T-helper 2 cell treated with Interferon-gamma antibody and Interleukin-4, amounts not matched to agents 5 μg/mL and 100 μg/mL, for 36 hours (primary cell): ENCODE results near the gene RNF34.

Source experiments
- DNase-seq: peaks from one replicate; pipeline ENCODE4 v3.0.0; 2021; ENCODE audit warnings: low spot score
- H3K27ac Mint-ChIP-seq: one replicate; pipeline ENCODE4 v1.8.0; 2021; ENCODE audit warnings: mild to moderate bottlenecking, mixed read lengths
- H3K27me3 Mint-ChIP-seq: one replicate; pipeline ENCODE4 v1.8.0; 2021; ENCODE audit warnings: low read depth, mixed read lengths
- H3K36me3 Mint-ChIP-seq: one replicate; pipeline ENCODE4 v1.8.0; 2021; ENCODE audit warnings: low read depth, mixed read lengths
- H3K4me1 Mint-ChIP-seq: one replicate; pipeline ENCODE4 v1.8.0; 2021; ENCODE audit warnings: low read depth, mixed read lengths
- H3K4me3 Mint-ChIP-seq: one replicate; pipeline ENCODE4 v1.8.0; 2022; ENCODE audit warnings: mild to moderate bottlenecking, moderate library complexity, mixed read lengths
- H3K9me3 Mint-ChIP-seq: one replicate; pipeline ENCODE4 v1.8.0; 2021; ENCODE audit warnings: mixed read lengths

Gene RNF34

DNA sequence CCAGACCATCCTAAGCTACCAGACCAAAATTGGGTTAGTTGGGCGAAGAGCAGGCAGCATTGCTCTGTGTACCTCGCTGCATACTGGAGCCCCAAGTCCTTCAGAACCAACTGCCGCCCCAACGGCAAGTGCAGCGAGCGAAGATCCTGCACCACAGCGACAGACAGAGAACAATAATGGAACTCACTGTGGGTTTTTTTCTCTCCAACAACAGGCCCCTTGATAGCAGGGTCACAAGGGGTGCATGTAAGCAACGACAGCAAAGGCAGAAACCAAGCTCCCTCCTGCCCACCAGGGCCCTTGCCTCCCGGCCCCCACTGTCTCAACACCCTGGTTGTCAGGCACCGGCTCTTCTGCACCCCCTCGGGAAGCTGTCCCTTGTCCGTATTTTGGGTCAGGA is 39.0 kb downstream of the RNF34 start:
- H3K27me3 Mint-ChIP-seq, result no peaks in the 10 kb centered on the region
- H3K36me3 Mint-ChIP-seq, result peaks cover 64% of the 10 kb centered on the region
- DNase-seq, result no peak
- H3K4me3 Mint-ChIP-seq, result no peak overlapping the region
- peaks cover 14% of the 10 kb centered on the region for H3K9me3 Mint-ChIP-seq
- no peak overlapping the region for H3K27ac Mint-ChIP-seq
- peaks cover 2% of the 10 kb centered on the region for H3K4me1 Mint-ChIP-seq

DNA sequence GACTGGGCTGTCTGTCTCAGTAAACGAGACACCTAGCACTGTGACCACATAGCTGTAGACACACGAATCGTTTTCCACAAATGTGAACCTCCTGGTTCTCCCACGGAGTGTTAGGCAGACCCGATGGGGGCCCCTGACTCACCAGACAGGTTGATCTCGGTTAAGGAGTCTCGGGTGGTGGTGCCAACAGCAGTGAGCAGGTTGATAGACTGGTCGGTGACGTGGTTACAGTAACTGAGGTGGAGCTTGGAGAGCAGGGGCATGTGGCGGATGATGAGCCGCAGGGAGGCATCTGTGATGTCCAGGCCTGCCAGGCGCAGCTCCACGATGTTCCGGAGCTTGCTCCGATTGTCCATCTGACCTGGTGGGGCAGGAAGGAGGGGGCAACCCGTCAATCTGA is 39.8 kb downstream of the RNF34 start:
- no peak overlapping the region for H3K27ac Mint-ChIP-seq
- no peaks in the 10 kb centered on the region for H3K27me3 Mint-ChIP-seq
- peaks cover 66% of the 10 kb centered on the region for H3K36me3 Mint-ChIP-seq
- H3K9me3 Mint-ChIP-seq, result peaks cover 14% of the 10 kb centered on the region
- H3K4me3 Mint-ChIP-seq, result no peak overlapping the region
- no peak for DNase-seq
- peaks cover 2% of the 10 kb centered on the region for H3K4me1 Mint-ChIP-seq

DNA sequence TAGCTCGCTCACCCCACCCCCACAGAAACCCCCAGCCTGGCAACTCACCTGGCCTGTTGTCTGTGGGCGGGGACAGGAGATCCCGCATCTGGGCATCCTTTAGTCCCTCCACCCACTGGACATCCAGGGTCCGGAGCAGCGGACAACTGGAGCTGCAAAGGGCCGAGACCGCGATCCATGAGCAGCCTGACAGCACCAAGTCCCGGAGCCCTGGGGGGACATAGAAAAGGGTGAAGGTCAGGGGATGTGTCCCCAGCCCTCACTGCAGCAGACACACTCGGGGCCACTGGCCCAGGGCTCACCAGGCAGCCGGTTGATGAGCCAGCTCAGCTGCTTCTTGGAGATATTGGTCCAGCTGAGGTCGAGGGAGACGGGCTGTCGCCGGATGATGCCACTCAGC is 40.9 kb downstream of the RNF34 start:
- no peaks in the 10 kb centered on the region for H3K27me3 Mint-ChIP-seq
- no peak for DNase-seq
- H3K4me3 Mint-ChIP-seq, result no peak overlapping the region
- peaks cover 12% of the 10 kb centered on the region for H3K9me3 Mint-ChIP-seq
- H3K36me3 Mint-ChIP-seq, result peaks cover 57% of the 10 kb centered on the region
- no peak overlapping the region for H3K27ac Mint-ChIP-seq
- H3K4me1 Mint-ChIP-seq, result peaks cover 2% of the 10 kb centered on the region

DNA sequence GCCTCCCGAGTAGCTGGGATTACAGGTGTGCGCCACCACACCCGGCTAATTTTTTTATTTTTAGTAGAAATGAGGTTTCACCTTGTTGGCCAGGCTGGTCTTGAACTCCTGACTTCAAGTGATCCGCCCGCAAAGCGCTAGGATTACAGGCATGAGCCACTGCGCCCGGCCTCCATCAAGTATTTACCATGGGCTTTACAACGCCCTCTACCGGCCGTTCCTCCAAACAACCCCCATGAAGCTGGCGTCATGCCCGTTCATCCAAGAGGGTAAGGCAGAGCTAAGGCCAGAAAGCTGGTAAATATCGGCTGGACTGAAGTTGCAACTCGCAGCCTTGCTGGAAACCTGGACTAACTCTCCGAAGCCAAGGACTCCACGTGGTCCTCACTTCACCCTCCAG is 41.6 kb downstream of the RNF34 start:
- no peak overlapping the region for H3K4me3 Mint-ChIP-seq
- no peak overlapping the region for H3K27ac Mint-ChIP-seq
- no peak for DNase-seq

DNA sequence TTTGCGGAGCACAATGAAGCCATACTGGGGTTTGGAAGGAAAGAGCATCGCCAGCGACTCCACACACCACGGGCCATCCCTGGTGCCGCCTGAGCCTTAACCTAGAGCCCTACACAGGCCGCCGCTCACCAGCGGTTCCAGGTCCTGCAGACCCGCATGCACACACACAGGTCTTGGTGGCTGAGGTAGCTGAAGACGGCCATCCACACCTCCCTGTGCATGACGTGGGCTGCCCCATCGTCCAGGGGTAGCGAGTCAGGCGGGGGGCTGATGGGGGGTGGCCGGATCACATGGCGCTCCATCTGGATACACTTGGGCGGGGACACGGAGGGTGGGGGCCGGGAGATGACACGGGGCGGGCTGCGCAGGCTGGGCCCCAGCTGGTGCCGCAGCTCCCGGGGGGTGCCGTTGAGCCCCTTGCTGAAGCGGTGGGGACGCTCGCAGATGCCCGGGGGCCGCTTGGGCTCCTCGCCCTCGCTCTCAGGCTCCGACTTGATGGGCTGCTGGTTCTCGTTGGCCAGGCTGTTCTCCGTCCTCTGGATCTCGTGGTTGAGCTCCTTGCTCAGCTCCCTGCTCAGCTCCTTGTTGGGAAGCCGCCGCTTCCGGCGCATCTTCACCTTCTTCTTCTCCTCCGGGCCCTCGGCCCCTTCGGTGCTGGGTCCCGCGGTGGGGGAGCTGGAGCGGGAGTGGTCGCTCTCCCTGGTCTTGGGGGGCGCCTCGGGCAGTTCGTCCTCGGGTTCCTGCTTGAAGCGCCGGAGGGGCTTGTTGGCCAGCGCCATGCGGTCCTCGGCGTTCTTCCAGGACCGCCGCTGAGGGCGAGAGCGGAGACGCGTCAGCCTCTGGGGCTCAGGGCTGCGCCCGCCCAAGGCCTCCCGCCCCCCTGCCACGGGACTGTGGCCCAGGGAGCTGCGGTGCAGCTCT is 42.4 kb downstream of the RNF34 start:
- DNase-seq, result no peak
- Mint-ChIP-seq H3K4me3 (no peak overlapping the region), H3K27ac (no peak overlapping the region), H3K9me3 (no peaks in the 10 kb centered on the region), H3K4me1 (peaks cover 2% of the 10 kb centered on the region), H3K27me3 (no peaks in the 10 kb centered on the region), H3K36me3 (peaks cover 42% of the 10 kb centered on the region)

More for the DNA sequence above, 41.6 kb downstream of the RNF34 start:
- H3K27me3 Mint-ChIP-seq, result no peaks in the 10 kb centered on the region
- peaks cover 50% of the 10 kb centered on the region for H3K36me3 Mint-ChIP-seq
- H3K9me3 Mint-ChIP-seq, result peaks cover 7% of the 10 kb centered on the region
- H3K4me1 Mint-ChIP-seq, result peaks cover 2% of the 10 kb centered on the region

DNA sequence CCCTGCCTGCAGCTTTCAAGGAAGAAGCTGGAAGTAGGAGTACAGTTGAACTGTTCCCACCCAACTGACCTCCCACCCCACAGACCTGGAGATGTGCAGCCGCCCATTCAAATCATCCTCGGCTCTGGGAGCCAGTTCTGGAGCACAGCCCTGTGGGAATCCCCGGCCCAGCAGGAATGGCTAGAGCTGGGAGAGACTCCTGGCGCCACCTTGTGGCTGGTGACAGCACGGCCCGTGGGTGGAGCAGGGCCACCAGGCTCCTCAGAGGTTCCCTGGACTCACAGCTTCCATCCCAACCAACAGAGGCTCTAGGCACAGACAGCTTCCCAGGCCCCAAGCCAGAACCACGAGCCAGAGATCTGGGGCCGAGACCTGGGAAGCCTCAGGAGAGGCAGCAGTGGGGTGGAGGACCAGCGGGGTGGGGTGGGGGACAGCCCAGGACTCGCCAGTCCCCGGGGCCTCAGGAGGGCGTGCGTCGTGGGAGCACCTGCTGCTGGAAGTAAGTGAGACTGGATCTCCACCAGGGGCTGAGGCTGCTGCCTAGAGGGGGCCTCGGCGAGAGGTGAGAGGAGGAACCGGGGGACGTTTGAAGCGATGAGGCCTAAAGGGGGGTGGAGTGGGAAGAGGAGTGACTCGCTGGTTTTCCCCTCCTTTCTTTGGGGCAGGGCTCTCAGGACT is 43.4 kb downstream of the RNF34 start:
- Mint-ChIP-seq H3K4me1 (peaks cover 2% of the 10 kb centered on the region), H3K9me3 (no peaks in the 10 kb centered on the region), H3K36me3 (peaks cover 36% of the 10 kb centered on the region), H3K27ac (peak overlapping the region; percentile 36), H3K27me3 (no peaks in the 10 kb centered on the region), H3K4me3 (no peak overlapping the region)
- DNase-seq, result peak; percentile 55

DNA sequence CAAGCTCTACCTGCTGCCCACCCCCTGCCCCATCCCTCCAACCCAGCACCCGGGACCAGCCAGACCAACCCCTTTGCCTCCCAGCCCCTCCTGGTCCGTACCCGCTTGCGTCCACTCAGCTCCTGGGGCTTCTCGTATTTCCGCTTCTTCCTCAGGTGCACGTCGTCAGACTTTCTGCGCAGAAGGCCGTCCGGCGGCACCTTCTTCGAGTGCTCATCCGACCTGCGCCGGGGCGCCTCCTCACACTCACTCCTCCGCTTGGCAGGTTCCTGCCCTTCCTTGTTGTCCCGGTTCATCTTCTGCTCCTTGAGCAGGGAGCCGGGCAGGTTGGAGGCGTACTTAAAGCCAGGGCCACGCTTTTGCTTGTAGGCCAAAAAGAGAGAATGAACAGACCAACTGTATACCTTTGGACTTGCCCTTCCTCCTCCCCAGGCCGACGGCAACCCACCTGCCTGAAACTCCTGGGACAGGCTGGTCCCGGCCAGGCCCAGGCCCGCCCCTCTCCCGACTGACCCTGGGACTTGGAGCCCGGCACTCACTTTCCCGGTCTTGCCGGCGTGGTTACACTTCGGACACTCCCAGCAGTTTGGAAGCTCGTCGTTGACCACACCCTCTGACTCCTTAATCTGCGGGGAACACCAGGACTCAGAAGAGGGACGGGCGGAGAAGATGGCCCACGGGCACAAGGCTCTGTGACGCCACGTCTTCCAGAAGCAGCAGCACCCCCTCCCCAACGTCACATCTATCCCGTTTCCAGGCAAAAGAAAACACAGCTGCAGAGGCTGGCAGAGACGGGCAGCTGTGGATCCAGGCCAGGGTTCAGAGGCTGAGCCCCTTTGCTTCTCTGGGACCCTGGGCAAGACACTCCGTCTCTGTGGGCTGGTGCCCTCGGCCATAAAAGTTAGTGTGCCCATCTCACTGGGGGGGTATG is 44.3 kb downstream of the RNF34 start:
- DNase-seq, result no peak
- peaks cover 36% of the 10 kb centered on the region for H3K36me3 Mint-ChIP-seq
- H3K4me3 Mint-ChIP-seq, result no peak overlapping the region
- no peak overlapping the region for H3K27ac Mint-ChIP-seq
- H3K27me3 Mint-ChIP-seq, result no peaks in the 10 kb centered on the region
- H3K4me1 Mint-ChIP-seq, result peaks cover 2% of the 10 kb centered on the region
- no peaks in the 10 kb centered on the region for H3K9me3 Mint-ChIP-seq

DNA sequence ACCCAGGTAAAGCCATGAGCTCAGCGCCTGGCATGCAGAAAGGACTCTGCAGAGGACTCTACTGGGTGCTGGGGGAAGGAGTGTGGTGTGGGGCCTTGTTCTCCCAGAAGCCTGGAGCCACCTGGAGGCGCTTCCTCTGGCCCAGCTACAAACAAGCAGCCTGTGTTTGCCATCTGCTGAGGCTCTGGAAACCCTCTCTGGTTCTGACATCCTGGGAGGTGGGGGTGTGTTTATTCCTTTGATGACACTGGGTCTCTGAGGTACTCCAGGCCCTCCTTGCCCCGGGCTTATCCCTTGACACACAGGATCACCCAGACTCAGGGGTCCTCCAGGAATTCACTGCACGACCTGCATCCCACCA is 44.9 kb downstream of the RNF34 start:
- Mint-ChIP-seq H3K9me3 (no peaks in the 10 kb centered on the region), H3K27me3 (no peaks in the 10 kb centered on the region), H3K4me3 (no peak overlapping the region), H3K4me1 (peaks cover 2% of the 10 kb centered on the region), H3K27ac (peak overlapping the region; percentile 41), H3K36me3 (peaks cover 34% of the 10 kb centered on the region)
- DNase-seq, result no peak

DNA sequence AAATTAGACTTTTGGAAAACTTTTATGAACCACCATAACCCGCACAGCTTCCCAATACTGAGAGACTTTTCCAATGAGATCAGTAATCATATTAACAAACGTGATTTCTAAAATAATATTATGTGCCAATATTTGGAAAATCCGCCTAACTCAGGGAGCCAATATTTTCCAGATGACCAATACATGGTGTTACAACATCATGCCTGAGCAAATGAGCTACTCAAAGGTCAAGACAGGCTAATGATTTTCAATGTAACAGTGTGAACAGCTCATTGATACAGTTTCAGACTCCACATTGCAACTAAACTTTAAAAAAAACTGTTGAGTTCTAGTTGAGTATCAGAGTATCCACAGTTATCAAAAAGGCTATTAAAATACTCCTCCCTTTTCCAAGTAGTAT is 46.8 kb downstream of the RNF34 start:
- no peak for DNase-seq
- peaks cover 20% of the 10 kb centered on the region for H3K36me3 Mint-ChIP-seq
- peaks cover 4% of the 10 kb centered on the region for H3K4me1 Mint-ChIP-seq
- no peak overlapping the region for H3K27ac Mint-ChIP-seq
- H3K4me3 Mint-ChIP-seq, result no peak overlapping the region
- no peaks in the 10 kb centered on the region for H3K27me3 Mint-ChIP-seq
- H3K9me3 Mint-ChIP-seq, result no peaks in the 10 kb centered on the region

DNA sequence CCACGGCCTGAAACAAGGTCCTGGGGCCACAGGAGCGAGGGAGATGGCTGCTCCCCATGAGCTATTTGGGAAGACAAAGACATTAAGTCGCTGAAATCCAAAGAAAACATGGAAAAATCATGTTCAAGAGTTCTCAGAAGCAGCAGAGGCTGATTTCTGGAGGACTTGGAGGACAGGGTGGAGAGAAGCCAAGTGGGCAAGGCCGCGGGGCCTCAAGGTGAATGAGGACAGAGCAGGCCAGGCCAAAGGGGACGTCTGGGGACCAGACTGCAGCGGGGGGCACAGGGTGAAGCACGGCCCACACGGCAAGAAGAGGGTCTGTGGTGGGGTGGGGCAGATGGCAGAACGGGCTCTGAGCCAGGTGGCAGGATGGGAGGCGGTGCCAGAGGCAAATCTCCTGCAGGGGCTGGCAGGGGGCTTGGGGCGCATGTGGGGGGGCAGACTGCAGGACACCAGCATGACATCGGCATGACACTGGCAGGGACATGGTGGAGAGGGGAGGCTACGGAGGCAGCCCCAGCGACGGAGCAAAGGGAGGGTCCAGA is 48.9 kb downstream of the RNF34 start:
- H3K27ac Mint-ChIP-seq, result no peak overlapping the region
- no peaks in the 10 kb centered on the region for H3K27me3 Mint-ChIP-seq
- peaks cover 16% of the 10 kb centered on the region for H3K36me3 Mint-ChIP-seq
- no peak overlapping the region for H3K4me3 Mint-ChIP-seq
- H3K9me3 Mint-ChIP-seq, result no peaks in the 10 kb centered on the region
- peaks cover 5% of the 10 kb centered on the region for H3K4me1 Mint-ChIP-seq
- no peak for DNase-seq

DNA sequence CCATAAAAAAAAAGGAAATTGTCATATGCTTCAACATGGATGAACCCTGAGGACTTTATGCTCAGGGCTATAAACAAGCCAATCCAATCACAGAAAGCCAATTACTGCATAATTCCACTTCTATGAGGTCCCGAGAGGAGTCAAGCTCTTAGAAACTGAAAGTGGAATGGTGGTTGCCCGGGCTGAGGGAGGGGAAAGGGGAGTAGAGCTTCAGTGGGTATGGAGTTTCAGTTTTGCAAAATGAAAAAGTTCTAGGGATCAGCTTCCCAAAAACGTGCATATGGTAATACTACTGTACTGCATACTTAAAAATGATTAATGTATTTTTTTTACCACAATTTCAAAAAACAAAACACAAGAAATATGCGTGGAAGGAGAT is 52.0 kb downstream of the RNF34 start:
- Mint-ChIP-seq H3K4me3 (no peak overlapping the region), H3K9me3 (no peaks in the 10 kb centered on the region), H3K36me3 (peaks cover 9% of the 10 kb centered on the region), H3K4me1 (peaks cover 12% of the 10 kb centered on the region), H3K27ac (peak overlapping the region; percentile 38), H3K27me3 (no peaks in the 10 kb centered on the region)
- DNase-seq, result no peak

DNA sequence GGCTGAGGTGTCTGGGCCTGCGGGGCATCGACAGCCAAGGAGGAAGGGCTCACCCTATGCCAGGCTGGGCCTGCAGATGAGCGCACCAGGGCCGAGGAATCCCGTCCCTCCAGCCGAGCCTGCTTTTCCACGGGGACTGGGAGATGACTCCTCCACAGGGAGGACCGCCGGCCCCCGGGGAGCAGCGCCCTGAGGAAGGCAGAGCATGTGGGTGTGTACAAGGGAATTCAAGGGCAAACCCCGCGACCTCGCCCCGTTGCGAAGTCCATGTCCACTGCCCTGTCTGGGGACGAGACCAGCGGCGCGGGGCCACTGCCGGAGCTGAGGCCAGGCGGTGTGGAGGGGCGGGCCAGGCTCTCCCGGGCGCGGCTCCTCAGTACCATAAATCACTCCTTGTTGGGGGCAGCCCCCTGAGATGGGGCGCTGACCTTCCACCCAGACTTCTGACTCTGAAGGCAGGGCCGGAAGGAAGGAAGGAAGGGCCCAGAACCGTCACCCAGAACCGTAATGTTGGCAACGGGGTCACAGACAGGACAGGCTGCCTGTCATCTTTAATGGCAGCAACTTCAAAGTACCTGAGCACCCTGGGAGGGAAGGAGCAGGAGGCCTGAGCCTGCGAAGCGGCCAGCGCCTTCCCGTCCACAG is 52.5 kb downstream of the RNF34 start:
- no peaks in the 10 kb centered on the region for H3K27me3 Mint-ChIP-seq

DNA sequence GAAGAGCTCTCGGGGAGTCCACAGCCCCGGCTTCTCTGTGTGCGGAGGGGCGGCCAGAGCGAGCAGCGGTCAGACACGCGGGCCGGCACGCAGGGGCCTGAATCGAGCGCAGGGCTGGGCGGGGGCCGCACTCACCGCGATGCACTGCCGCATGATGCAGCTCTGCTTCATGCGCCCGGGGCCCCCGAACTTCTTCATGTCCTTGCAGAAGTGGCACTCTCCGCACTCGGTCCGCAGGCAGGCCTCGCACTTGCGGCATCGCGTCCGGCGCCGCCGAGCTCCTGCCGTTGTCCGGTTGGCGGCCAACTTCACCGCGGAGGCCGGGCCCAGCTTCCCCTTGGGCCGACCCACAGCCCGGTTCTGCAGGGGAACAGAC is 53.1 kb downstream of the RNF34 start:
- Mint-ChIP-seq H3K27me3 (no peaks in the 10 kb centered on the region), H3K4me1 (peaks cover 14% of the 10 kb centered on the region), H3K36me3 (peaks cover 9% of the 10 kb centered on the region), H3K4me3 (no peak overlapping the region), H3K9me3 (no peaks in the 10 kb centered on the region), H3K27ac (no peak overlapping the region)
- DNase-seq, result no peak

More for the DNA sequence above, 52.5 kb downstream of the RNF34 start:
- Mint-ChIP-seq H3K9me3 (no peaks in the 10 kb centered on the region), H3K36me3 (peaks cover 9% of the 10 kb centered on the region), H3K27ac (no peak overlapping the region), H3K4me1 (peaks cover 14% of the 10 kb centered on the region), H3K4me3 (no peak overlapping the region)
- DNase-seq, result no peak
